ENCODE data around the gene HSD17B14.
"Not testable (repeated sequence)": the region's sequence is repeated elsewhere in the genome, so short reads cannot be mapped to it uniquely, and the experiment has no call there.

Gene HSD17B14

DNA sequence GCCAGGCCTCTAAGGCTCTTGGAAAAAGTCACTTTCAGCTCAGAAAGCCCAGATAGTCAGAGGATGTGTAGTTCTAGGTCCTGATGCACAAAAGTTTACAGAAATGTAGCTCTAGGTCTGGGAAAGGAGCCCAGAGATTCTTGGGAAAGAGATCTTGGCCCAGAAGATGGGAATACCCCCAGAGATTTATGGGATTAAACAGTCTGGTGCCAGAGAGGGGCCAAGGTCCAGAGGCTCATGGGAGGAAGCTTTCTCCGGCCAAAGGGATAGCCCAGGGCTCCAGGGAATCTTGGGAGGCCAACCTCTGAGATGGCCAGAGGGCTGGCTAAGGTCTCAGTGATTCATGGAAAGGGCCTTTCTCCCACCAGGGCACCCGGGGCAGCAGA is 40.6 kb downstream of the HSD17B14 start:
- DNase-seq = no peak

DNA sequence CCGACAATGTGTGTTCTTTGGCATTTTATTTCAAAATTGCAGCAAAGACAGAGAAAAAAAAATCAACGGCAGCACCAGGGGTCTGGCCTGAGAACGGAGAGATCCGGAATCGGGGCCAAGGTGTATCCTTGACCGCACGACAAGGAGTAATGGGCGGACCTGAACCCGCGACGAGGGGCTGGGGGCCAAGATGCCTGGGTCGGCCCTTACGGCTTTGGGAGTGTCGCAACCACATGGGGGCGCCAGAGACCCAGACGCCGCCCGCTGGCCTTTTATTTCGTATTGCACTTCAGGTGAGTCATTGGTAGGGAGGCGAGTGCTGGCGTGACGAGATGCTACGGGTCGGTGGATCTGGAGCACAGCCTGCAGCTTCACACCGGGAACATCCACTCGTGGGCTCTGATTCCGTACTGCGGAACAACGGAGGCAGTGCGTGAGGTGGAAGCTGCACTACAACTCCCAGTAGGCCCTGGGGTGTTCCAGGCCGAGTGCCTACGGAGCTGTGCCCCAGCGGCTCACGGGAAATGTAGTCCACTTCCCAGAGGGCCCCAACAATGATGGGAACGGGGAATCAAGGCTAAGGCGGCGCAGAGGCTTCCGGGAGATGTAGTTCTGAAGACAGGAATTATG is 41.1 kb downstream of the HSD17B14 start:
- DNase-seq = peak; percentile 73 to 84

GRCh38 chr19:48794291-48794690 is 42.0 kb downstream of the HSD17B14 start:
- no peak for DNase-seq

GRCh38 chr19:48793271-48793670 is 43.0 kb downstream of the HSD17B14 start:
- no peak for DNase-seq

- DNase-seq = not testable (repeated sequence)
Measured at GRCh38 chr19:48787331-48787730, 49.0 kb downstream of the HSD17B14 start.

DNA sequence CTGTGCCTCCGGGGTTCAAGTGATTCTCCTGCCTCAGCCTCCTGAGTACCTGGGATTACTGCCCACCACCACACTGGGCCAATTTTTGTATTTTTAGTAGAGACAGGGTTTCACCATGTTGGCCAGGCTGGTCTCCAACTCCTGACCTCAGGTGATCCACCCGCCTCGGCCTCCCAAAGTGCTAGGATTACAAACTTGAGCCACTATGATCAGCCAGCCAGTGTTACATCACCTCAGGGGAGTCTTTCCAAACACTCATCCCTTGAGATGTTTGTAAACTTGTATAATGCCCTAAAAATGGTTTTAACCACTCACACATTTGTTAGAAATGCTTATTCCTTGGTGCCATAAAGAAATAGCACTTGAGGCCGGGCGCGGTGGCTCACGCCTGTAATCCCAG is 49.9 kb downstream of the HSD17B14 start:
- DNase-seq = not testable (repeated sequence)

- DNase-seq = no peak
Measured at GRCh38 chr19:48784527-48784926, 51.8 kb downstream of the HSD17B14 start.

DNA sequence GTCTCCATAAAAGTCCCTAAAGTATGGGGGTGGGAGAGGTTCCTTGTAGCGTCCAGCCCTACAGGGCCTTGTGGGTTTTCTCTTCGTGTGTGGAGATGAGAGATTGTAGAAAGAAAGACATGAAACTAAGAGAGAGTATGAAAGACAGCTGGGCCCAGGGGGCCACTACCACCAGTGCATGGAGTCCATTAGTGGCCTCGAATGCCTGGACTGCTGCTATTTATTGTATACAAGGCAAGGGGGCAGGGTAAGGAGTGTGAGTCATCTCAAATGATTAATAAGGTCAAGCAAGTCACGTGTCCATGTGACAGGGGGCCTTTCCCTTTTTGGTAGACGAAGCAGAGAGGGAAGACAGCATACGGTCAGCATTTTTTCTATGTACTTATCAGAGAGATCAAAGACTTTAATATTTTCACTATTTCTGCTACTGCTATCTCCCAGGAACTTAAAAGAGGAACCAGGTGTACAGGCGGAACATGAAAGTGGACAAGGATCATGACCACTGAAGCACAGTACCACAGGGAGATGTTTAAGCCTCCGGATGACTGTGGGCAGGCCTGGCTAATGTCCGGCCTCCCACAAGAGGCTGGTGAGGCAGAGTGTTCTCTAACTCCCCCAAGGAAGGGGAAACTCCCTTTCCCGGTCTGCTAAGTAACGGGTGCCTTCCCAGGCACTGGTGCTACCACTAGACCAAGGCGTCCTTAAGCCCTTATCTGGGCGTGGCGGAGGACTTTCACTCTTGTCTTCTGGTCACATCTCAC is 55.5 kb downstream of the HSD17B14 start:
- no peak for DNase-seq

- no peak for DNase-seq
Measured at GRCh38 chr19:48779636-48780035, 56.7 kb downstream of the HSD17B14 start.

GRCh38 chr19:48777720-48778119 is 58.6 kb downstream of the HSD17B14 start:
- DNase-seq = no peak

- no peak for DNase-seq
Measured at GRCh38 chr19:48777139-48777538, 59.2 kb downstream of the HSD17B14 start.

- DNase-seq = no peak
Measured at GRCh38 chr19:48772503-48772953, 63.8 kb downstream of the HSD17B14 start.

DNA sequence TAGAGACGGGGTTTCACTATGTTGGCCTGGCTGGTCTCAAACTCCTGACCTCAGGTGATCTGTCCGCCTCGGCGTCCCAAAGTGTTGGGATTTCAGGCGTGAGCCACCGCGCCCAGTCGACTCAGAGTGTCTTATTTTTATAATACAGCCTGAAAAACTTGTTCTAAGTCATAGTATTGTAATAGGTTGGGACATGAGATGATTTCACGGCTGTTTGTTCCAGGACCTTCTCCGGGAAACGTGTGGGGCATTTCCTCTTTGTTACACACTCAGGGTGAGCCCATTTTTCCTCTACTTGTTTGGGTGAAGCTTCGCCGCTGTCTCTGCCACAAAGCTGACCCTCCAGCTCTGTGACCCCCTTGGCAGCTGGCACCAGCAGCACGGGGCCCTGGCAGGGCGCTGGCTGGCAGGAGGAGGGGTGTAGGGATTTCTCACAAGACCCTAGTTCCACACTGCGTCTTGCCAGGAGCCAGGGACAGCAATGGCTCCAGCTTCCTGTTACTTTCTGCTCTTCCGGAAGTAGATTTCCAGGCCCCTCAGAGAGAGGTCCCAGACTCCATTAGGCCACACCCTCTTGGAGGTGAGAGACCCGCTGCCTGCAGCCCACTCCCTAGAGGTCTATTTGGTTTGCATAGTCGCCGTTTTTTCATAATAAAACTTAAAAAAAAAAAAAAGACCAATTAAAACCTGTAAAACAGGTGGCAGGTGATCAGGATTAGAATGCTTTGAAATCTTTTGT is 65.4 kb downstream of the HSD17B14 start:
- no peak for DNase-seq

- DNase-seq = no peak
Measured at GRCh38 chr19:48770266-48770665, 66.0 kb downstream of the HSD17B14 start.

- no peak for DNase-seq
Measured at GRCh38 chr19:48768994-48769713, 67.1 kb downstream of the HSD17B14 start.

DNA sequence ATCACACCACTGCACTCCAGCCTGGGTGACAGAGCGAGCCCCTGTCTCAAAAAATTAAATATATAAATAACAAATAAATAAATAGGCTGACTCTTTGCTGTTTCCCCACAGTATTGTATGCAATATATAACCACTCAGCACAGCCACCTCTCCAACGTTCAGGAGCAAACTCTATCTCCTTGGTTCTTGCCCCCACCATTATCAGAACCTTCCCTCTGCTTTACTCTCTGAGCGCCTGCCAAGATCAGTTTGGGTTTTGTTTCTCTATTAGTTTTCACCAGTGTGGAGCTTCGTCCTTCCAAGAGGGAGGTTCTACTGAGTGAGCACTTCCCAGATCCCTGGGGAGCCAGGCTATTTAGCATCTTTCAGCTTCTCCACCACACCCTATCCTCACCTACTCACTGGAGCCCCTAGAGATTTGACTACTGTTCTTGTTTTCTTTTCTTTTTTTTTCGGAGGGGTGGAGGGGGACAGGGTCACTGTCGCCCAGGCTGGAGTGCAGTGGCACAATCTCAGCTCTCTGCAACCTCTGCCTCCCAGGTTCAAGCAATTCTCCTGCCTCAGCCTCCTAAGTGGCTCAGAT is 68.0 kb downstream of the HSD17B14 start:
- not testable (repeated sequence) for DNase-seq

- DNase-seq = not testable (repeated sequence)
Measured at GRCh38 chr19:48765816-48766215, 70.5 kb downstream of the HSD17B14 start.

Data from bone marrow (tissue), 2 donors.